ENCODE measurements around the gene TBC1D9B.

Gene TBC1D9B

DNA sequence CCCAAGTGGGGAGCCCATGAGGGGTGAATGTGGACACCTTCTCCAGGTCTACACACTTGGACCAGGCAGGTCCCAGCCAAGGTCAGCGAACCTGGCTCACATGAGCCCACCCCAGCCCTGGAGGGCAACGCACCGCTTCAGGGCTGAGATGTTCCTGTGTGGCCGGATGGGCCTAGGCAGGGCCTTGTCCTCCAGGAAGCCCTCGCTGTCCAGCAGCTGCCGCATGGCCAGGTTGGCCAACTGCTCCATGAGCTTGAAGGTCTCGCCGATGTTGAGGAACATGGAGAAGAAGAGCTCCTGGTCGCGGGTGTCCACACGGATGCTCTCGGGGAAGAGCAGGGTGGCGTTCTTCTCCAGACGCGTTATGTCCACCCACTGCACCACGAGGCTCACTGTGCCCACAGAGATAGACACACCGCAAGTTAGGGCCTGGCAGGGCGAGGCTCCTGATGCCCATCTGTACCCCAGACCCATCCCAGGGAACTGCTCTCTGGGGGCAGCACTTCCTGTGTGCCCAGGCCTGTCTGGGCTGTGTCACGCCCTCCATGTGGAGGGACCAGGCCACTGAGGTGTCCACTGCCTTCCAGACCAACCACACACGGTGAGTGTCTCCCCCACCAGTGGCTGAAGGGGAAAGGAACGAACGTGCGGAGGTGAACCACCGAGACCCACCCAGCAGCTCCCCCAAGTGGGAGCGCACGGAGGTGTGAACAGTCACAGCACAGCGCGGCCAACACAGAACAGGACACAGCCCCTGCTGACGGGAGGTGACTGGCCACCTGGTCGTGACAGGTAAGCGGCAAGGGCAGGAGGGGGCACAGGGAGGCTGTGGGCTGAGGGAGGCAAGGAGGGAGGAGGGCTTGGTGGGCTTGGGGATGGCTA, 14.4 kb downstream of the TBC1D9B start:
- TF ChIP-seq, protein P1, sequence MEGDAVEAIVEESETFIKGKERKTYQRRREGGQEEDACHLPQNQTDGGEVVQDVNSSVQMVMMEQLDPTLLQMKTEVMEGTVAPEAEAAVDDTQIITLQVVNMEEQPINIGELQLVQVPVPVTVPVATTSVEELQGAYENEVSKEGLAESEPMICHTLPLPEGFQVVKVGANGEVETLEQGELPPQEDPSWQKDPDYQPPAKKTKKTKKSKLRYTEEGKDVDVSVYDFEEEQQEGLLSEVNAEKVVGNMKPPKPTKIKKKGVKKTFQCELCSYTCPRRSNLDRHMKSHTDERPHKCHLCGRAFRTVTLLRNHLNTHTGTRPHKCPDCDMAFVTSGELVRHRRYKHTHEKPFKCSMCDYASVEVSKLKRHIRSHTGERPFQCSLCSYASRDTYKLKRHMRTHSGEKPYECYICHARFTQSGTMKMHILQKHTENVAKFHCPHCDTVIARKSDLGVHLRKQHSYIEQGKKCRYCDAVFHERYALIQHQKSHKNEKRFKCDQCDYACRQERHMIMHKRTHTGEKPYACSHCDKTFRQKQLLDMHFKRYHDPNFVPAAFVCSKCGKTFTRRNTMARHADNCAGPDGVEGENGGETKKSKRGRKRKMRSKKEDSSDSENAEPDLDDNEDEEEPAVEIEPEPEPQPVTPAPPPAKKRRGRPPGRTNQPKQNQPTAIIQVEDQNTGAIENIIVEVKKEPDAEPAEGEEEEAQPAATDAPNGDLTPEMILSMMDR (IDR thresholded peaks at IDR 0.05) = no peak
- no peak for TF ChIP-seq ZFX (IDR thresholded peaks at IDR 0.05; ENCODE audit: borderline replicate concordance)

DNA sequence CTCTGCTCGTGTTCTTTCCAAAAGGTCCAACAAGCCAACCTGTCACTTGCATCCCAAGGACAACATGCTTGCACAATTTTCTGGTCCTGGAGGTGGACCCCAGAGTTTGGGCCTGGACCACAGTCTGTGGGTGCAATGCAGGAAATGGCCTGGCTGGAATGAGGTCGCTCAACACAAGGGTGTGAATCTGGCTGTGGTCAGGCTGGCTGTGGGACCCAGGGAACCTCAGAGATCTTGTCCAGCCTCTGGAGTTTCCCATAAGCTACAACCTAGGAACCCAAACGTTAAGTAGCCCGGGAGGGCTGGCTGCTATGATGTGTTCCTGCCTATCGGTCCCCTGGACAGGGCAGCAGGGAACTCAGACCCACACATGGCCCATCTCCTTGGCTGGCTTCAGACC, 15.4 kb downstream of the TBC1D9B start:
- no peak overlapping the region for H3K27ac ChIP-seq
- TF ChIP-seq, protein P1 (IDR thresholded peaks at IDR 0.05) = no peak
- no peak for TF ChIP-seq ZFX (IDR thresholded peaks at IDR 0.05; ENCODE audit: borderline replicate concordance)

More for the DNA sequence above, 14.4 kb downstream of the TBC1D9B start:
- no peak overlapping the region for H3K27ac ChIP-seq

DNA sequence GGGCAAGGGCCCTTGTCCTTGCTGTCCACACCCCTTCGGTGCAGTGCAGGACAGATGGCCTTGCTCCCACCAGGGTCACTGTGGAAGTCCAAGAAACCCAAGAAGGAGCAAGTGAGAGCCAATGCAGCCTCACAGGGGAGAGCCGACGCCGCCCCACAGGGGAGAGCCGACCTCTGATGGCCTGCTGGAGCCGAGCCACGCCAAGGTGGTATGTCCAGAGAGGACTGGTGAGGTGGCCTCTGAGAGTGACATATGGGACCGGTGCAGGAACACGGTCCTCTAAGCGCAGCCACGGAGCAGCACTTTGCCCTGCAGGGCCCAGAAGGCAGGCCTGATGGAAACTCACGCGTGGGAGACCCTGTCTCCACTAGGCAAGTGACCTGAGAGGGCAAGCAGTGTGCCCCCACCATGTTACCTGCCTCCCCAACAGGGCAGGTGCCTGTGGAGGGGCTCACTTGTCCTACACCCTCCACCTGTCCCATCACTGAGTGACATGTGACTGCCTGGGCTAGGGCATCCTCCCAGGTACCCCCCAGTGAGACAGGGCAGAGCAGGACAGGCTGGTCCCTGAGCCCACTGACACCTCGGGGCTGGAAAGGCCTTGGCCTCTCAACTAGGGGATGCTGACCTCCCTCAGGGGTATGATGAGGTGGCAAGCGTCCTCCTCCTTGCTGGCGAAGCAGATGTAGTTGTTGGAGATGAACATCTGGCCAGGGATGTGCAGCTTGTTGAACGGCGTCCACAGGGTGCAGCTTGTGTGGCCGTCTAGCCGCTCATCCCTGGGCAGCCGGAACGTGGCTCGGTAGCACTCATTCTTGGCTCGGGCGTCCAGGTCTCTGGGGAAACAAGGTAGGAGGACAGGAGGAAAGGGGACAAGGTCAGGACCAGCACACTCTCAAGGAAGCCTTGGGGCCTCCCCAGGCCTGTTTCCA, 16.7 kb downstream of the TBC1D9B start:
- H3K27ac ChIP-seq = no peak overlapping the region
- TF ChIP-seq, protein P1 (IDR thresholded peaks at IDR 0.05) = no peak
- TF ChIP-seq ZFX (IDR thresholded peaks at IDR 0.05; ENCODE audit: borderline replicate concordance) = no peak

DNA sequence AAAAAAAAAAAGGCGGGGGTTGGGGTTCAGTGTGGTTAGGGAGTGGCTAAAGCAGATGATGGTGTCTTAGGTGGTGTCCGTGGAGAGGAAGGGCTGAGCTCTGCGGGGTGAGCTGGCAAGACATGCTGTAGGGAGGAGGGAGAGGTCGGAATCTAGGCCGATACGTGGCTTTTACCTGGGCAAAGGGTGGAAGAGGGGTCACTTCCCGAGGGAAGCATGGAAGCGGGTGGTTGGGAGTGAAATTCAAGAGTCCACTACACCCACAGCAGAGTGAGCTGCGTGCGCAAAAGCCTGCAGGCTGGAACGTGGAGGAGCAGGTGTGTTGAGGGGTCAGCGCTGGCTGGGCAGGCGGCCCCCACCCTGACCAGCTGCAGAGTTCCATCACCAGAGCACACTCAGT, 17.8 kb downstream of the TBC1D9B start:
- no peak for TF ChIP-seq ZFX (IDR thresholded peaks at IDR 0.05; ENCODE audit: borderline replicate concordance)
- TF ChIP-seq, protein P1 (IDR thresholded peaks at IDR 0.05) = no peak
- no peak overlapping the region for H3K27ac ChIP-seq

DNA sequence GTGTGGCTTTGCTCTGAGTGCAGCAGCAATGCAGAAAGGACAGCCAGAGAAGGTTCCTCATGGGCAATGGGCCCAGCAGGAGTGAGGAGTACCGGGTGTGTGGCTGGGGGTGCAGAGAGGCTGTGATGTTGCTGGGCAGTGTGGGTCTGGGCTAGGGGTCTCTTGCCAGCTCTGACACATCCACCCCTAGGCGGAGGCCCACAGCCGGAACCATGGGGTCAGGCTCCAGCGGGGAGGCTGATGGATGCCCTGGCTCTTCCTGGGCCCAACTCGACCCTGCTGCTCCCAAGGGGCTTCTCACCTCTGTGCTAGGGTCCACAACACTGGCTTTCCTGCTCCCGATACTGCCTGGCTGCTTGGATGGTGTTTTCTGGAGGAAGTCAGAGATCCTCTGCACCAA, 19.9 kb downstream of the TBC1D9B start:
- no peak overlapping the region for H3K27ac ChIP-seq
- TF ChIP-seq ZFX (IDR thresholded peaks at IDR 0.05; ENCODE audit: borderline replicate concordance) = no peak
- TF ChIP-seq, protein P1 (IDR thresholded peaks at IDR 0.05) = no peak

DNA sequence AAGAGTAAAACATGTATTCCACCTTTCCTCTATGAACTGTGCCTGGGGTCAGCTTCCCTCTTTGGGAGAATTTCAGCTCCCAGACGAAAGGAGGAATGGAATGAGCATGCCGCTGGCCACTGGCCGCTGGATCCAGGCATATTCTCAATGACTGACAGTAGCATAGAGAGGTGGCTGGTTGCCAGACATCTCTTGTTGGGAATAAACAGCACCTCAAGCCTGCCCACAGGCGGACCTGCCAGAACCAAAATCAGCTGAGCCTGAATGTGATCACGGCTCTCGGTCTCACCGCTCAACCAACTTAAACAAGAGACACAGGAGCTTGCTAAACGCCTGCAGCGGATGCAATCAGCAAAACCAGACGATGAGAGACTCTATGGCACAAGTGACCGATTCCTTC, 20.6 kb downstream of the TBC1D9B start:
- no peak overlapping the region for H3K27ac ChIP-seq
- TF ChIP-seq ZFX (IDR thresholded peaks at IDR 0.05; ENCODE audit: borderline replicate concordance) = no peak
- TF ChIP-seq, protein P1 (IDR thresholded peaks at IDR 0.05) = no peak

Measured in 22Rv1 (cell line).